Measurements from ENCODE around the gene TNFRSF13B. TPM values are rescaled to one million over a fixed set of nuclear protein-coding genes. Genes with fewer than 3 reads are reported as not detected.
"Not testable (repeated sequence)": the region's sequence is repeated elsewhere in the genome, so short reads cannot be mapped to it uniquely, and the experiment has no call there.

The TNFRSF13B gene
- total RNA-seq, 1 experiment from 2014 or later: not detected

- DNase-seq (ENCODE audit: low spot score): no peak
These were observed 45.1 kb downstream of the TNFRSF13B start for GRCh38 chr17:16926571-16927451.

- no peak for DNase-seq (ENCODE audit: low spot score)
These were observed 45.8 kb downstream of the TNFRSF13B start for GRCh38 chr17:16926061-16926511.

- no peak for DNase-seq (ENCODE audit: low spot score)
These were observed 46.4 kb downstream of the TNFRSF13B start for GRCh38 chr17:16925461-16926060.

GRCh38 chr17:16924696-16925440, 47.0 kb downstream of the TNFRSF13B start:
- no peak for DNase-seq (ENCODE audit: low spot score)

GRCh38 chr17:16923904-16924695, 47.8 kb downstream of the TNFRSF13B start:
- DNase-seq (ENCODE audit: low spot score): no peak

- no peak for DNase-seq (ENCODE audit: low spot score)
These were observed 48.6 kb downstream of the TNFRSF13B start for GRCh38 chr17:16923097-16923903.

- DNase-seq (ENCODE audit: low spot score): no peak
These were observed 49.4 kb downstream of the TNFRSF13B start for GRCh38 chr17:16922386-16923096.

GRCh38 chr17:16921451-16921850, 50.5 kb downstream of the TNFRSF13B start:
- not testable (repeated sequence) for DNase-seq (ENCODE audit: low spot score)

GRCh38 chr17:16920628-16921020, 51.3 kb downstream of the TNFRSF13B start:
- DNase-seq (ENCODE audit: low spot score): no peak

- DNase-seq (ENCODE audit: low spot score): no peak
These were observed 52.0 kb downstream of the TNFRSF13B start for GRCh38 chr17:16919663-16920627.

- no peak for DNase-seq (ENCODE audit: low spot score)
These were observed 53.5 kb downstream of the TNFRSF13B start for GRCh38 chr17:16918443-16918842.

GRCh38 chr17:16917671-16918394, 54.1 kb downstream of the TNFRSF13B start:
- no peak for DNase-seq (ENCODE audit: low spot score)

- DNase-seq (ENCODE audit: low spot score): no peak
These were observed 55.4 kb downstream of the TNFRSF13B start for GRCh38 chr17:16916557-16916920.

GRCh38 chr17:16915752-16916556, 56.0 kb downstream of the TNFRSF13B start:
- DNase-seq (ENCODE audit: low spot score): peak; percentile 71

GRCh38 chr17:16913463-16913862, 58.5 kb downstream of the TNFRSF13B start:
- DNase-seq (ENCODE audit: low spot score): no peak

GRCh38 chr17:16912021-16912962, 59.6 kb downstream of the TNFRSF13B start:
- no peak for DNase-seq (ENCODE audit: low spot score)

Data from HT-29 (cell line).